WERI-Rb-1 (cell line): ENCODE data around the gene DEXI.

Experiments used
- DNase-seq: peaks from one replicate; pipeline ENCODE4 v3.0.0-alpha.2; 2020
- H3K27ac ChIP-seq: fragments of 250-450 bp; sonication (Bioruptor Pico); 2 replicates; pipeline ENCODE4 v1.5.1; 2020; ENCODE audit warnings: mild to moderate bottlenecking, moderate library complexity
- H3K27me3 ChIP-seq: fragments of 250-450 bp; sonication (Bioruptor Pico); 2 replicates; pipeline ENCODE4 v1.5.1; 2021; ENCODE audit warnings: mild to moderate bottlenecking, low read depth, moderate library complexity; ENCODE audit not compliant: insufficient read depth, severe bottlenecking
- H3K36me3 ChIP-seq: fragments of 250-450 bp; sonication (Bioruptor Pico); 2 replicates; pipeline ENCODE4 v1.5.1; 2020; ENCODE audit warnings: mild to moderate bottlenecking, moderate library complexity
- H3K4me3 ChIP-seq: 2 replicates; pipeline ENCODE4 v1.5.1; 2011; ENCODE audit warnings: low read depth, mild to moderate bottlenecking, control low read depth, low read length
- H3K9me3 ChIP-seq: fragments of 250-450 bp; sonication (Bioruptor Pico); 2 replicates; pipeline ENCODE4 v1.5.1; 2021; ENCODE audit warnings: mild to moderate bottlenecking, moderate library complexity; ENCODE audit not compliant: severe bottlenecking
- TF ChIP-seq, protein P1 (sequence below): IDR thresholded peaks from 2 replicates; pipeline ENCODE4 v1.5.1; 2011; ENCODE audit warnings: low read depth, mild to moderate bottlenecking, control low read depth, inconsistent platforms, low read length

DEXI gene

DNA sequence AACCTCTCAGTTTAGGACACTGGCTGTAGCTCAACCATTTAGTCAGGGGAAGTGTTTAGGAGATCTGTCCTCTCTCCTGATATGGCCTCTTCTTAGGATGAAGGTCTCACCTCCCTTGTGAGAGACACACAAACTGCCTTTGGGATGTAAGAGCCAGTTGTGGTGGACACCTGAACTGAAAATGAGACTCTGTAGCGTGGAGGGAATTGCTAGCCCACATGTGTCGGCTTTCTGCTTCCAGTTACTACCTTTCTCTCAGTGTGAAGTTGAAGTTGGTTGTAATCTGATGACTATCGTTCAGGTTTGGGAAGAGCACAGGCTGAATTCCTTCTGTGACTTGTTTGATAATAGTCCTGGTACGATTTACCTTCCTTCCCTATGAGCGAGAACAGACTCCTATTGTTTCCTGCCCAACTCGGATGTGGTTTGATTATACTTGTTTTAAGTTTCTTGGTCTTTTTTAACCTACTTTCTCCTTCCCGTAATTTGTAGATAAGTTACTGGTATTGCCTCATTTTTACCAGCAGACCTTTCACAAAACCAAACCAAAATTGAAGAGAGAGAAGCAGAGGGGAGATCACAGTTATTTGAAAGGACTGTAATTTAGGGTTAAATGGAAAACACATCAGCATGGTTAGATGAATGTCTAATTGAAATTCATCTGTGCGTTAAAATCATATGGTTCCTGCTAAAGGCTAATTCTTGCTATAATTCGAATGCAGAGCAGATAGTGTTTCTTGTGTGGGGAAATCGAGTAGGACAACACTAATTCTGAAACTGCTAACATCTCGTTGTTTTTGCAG, 45.3 kb upstream of the DEXI start:
- Histone ChIP-seq H3K27ac (no peak overlapping the region), H3K36me3 (no peaks in the 10 kb centered on the region; the same call in 1 of the 2 replicates), H3K4me3 (no peak overlapping the region), H3K27me3 (no peaks in the 10 kb centered on the region), H3K9me3 (no peaks in the 10 kb centered on the region)
- TF ChIP-seq, protein P1, sequence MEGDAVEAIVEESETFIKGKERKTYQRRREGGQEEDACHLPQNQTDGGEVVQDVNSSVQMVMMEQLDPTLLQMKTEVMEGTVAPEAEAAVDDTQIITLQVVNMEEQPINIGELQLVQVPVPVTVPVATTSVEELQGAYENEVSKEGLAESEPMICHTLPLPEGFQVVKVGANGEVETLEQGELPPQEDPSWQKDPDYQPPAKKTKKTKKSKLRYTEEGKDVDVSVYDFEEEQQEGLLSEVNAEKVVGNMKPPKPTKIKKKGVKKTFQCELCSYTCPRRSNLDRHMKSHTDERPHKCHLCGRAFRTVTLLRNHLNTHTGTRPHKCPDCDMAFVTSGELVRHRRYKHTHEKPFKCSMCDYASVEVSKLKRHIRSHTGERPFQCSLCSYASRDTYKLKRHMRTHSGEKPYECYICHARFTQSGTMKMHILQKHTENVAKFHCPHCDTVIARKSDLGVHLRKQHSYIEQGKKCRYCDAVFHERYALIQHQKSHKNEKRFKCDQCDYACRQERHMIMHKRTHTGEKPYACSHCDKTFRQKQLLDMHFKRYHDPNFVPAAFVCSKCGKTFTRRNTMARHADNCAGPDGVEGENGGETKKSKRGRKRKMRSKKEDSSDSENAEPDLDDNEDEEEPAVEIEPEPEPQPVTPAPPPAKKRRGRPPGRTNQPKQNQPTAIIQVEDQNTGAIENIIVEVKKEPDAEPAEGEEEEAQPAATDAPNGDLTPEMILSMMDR, result no peak
- DNase-seq, result no peak

DNA sequence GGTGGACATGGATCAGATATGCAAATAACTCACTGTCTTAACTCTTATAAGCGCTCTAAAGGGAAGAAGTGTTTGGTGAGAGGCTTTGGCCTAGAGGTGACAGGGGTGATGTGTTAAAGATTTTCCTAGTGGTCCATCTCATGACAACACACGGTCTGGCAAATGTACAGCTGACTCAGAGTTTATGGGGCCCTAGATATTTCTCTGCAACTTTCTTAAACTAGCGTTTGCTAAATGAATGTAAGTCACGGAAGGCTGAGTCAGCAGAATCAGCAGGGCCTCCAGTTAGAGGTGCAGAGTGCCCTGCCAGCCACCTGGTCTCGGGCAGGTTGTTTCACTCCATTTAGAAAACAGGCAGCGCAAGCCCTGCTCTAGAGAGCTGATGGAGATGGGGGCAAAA, 42.2 kb upstream of the DEXI start:
- Histone ChIP-seq H3K4me3 (no peak overlapping the region), H3K9me3 (no peaks in the 10 kb centered on the region), H3K27ac (peak overlapping the region; percentile 62), H3K27me3 (no peaks in the 10 kb centered on the region), H3K36me3 (peaks cover 6% of the 10 kb centered on the region; the same call in 1 of the 2 replicates)
- TF ChIP-seq, protein P1, result no peak
- DNase-seq, result no peak

DNA sequence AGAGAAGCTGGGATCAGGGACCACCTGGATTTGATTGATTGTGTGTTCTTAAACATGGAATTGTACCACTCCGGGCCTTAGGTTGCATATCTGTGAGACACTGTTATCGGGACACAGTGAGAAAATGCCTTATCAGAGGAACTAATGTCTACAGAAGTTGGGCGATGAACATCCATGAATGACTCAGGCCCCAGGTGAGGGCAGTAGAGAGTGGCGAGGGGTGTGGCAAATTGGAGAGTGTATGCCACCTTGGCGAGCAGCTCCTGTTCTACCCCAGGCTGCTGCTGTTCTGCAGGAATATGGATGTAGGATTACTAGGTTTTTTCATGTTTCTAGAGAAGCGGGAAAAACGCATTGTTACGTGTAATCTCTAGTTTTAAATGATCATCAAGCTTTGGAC, 40.9 kb upstream of the DEXI start:
- TF ChIP-seq, protein P1, result peak; percentile 40; the same call in 1 of the 2 replicates
- peak; percentile 27 for DNase-seq
- H3K4me3 ChIP-seq, result no peak overlapping the region
- H3K9me3 ChIP-seq, result no peaks in the 10 kb centered on the region
- peaks cover 13% of the 10 kb centered on the region for H3K36me3 ChIP-seq
- peak overlapping the region; percentile 47 for H3K27ac ChIP-seq
- no peaks in the 10 kb centered on the region for H3K27me3 ChIP-seq

DNA sequence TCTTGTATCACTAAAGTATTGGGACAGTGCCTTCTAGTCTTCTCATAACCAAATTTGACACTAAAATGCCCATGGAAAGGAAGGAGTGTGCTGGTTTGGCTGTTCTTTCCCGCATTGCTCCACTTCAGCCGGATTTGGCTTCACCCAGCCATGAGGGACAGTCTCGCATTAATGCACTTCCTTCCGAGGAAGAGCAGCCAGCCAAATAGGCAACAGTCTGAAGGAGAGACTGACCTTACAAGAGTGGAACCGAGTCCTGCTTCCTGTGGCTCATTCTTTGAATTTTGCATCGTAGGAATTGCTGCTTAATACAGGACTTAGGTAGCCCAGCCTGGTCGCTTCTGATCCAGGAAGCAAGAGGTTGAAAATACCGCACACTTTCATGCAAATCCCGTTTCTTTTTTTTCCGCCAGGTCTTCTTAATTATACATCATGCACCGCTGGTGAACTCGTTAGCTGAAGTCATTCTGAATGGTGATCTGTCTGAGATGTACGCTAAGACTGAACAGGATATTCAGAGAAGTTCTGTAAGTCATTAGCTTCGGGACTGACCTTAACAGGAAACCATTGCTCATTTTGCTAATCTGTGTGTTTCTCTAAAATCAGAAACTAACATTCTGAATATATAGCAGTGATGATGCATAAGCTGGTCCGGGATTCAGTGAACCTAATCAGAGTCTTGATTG, 40.3 kb upstream of the DEXI start:
- H3K27ac ChIP-seq, result peak overlapping the region; percentile 47
- TF ChIP-seq, protein P1, result no peak
- no peak for DNase-seq
- H3K9me3 ChIP-seq, result no peaks in the 10 kb centered on the region
- H3K27me3 ChIP-seq, result no peaks in the 10 kb centered on the region
- no peak overlapping the region for H3K4me3 ChIP-seq
- peaks cover 17% of the 10 kb centered on the region for H3K36me3 ChIP-seq

DNA sequence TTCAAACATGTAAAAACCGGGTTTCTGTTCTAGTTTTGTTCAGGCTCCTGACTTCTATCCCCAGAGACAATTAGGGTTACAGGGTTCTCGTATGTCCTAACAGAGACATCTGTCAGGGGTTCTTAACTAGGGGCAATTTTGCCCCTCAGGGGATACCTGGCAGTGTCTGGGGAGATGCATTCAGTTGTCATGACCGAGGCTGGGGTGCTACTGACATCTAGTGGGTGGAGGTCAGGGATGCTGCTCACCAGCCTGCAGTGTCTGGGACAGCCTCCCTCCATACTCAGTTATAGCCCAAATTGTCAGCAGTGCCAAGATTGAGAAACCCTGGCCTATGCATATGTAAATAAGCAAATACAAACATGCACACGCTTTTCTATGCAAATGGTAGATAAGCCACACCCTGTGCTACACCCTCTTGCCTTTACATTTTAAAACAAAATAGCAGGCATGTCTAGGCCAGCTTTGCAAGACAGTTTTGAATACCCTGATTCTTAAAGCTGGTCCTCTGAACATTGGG, 39.5 kb upstream of the DEXI start:
- TF ChIP-seq, protein P1, result peak; percentile 84
- DNase-seq, result peak; percentile 69
- H3K27me3 ChIP-seq, result no peaks in the 10 kb centered on the region
- no peaks in the 10 kb centered on the region for H3K9me3 ChIP-seq
- H3K27ac ChIP-seq, result no peak overlapping the region; the same call in 1 of the 2 replicates
- peaks cover 17% of the 10 kb centered on the region for H3K36me3 ChIP-seq
- no peak overlapping the region for H3K4me3 ChIP-seq
